GM18909 (cell line): ENCODE results near the gene SLC25A22.

Source experiments
- ATAC-seq: cut with Tn5 transposase; IDR thresholded peaks from one replicate; pipeline ENCODE4 v1.9.1; 2021; ENCODE audit warnings: mild to moderate bottlenecking; ENCODE audit not compliant: unreplicated experiment, poor library complexity

SLC25A22 gene

DNA sequence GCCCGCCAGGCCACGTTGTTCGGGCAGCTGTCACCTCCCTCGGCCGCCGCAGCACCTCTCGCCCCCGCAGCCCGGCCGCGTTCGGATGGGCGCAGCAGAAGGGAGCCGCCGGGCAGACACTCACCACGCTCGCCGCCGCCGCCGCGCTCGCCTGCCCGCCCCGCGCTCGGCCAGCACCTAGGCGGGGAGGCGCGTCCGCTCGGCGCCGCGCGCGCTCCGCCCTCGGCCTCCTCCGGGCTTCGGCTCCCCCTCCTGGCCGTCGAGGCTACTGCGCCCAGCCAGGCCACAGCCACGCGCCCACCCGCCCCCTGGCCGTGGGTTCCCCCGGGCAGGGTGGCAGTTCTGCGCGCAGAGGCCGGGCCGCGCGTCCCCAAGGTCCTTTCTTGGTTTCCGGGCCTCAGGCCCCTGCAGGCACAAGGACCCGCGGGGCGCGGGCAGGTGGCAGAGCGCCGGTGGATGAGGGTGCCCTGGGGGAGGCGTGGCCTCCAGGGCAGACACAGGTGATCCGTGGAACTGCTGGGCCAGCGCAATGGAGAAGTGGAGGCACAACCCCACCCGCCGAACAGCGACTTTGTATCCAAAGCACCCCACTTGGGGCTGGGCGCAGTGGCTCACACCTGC lies at the start of gene SLC25A22:
SLC25A22 (minus strand) TSS at position 189 of the 621 bp plus-strand sequence. CDS start 3,275 bp downstream, outside the sequence.
- peak; percentile 60 for ATAC-seq

DNA sequence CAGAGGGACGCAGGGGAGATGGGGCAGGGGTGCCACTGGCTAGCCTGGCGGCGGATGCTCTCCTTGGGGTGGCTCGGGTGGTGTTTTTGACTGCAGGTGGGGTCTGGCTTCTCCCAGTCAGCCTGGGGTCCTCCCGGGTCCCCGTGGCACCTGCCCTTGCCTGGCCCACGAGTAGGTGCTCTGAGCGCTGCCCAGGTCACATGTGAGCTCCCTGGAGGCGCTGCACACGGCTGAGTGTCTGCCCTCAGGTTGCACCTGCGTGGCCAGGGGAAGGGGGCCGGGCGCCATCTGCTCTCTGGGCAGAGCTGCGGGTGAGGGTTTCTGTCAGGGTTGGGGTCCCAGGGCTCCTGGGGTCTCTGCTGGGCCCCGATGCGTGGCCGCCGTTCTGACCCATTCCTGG lies 49.8 kb upstream of the SLC25A22 start:
- ATAC-seq, result no peak

DNA sequence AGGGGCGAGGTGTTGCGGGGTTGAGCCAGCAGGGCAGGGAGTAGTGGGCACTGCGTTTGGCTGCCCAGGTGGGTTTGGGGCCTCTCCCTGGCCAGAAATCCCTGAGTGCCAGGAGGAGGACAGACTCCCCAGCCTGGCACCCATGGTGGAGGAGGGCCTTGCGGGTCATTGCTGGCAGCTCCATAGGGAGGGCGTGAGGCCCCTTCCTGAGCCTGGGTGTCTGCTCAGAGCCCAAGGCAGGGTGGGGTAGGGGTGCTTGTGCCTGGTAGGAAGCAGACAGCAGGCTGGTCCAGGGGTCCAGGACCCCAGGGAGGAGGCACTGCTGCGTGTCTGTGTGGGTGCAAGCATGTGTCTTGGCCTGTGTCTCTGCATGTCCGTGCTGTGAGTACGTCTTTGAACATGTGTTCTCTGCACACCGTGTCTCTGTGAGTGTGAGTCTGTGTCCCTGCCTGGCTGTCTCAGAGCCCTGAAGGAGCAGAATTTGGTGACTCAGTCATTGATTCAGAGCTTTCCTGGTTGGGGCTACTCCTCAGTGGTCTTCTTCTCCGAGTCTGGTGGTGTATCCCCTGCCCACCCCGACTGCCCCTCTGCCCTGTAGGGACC lies 48.5 kb upstream of the SLC25A22 start:
- no peak for ATAC-seq

DNA sequence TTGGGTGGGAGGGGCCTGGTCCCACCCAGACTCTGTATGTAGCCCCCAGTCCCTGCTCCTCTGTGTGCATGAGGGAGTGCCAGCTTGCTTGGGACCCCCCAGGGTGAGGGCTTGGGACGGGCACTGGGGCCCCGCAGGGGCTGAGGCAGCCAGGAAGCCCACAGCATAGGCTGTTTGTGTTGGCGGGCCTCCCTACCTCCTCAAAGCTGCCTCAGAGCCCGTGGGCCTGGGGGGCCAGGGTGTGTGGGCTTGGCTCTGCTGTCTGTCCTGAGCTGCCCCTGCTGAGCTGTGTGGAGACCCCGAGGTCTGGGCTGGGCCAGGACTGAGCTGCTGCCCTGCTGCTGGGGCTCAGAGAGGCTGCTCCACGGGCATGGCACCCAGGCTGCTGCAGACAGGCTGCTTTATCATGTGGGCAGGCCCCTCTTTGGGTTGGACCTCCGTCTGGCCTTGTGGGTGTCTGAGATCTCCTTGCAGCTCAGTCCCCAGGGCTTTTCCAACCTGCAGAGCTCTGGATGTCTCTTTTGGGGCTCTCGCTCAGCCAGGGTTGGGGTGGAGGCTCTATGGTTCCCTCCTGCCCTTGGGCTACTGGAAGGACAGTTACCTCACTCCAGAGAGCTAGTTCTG lies 47.9 kb upstream of the SLC25A22 start:
- no peak for ATAC-seq

DNA sequence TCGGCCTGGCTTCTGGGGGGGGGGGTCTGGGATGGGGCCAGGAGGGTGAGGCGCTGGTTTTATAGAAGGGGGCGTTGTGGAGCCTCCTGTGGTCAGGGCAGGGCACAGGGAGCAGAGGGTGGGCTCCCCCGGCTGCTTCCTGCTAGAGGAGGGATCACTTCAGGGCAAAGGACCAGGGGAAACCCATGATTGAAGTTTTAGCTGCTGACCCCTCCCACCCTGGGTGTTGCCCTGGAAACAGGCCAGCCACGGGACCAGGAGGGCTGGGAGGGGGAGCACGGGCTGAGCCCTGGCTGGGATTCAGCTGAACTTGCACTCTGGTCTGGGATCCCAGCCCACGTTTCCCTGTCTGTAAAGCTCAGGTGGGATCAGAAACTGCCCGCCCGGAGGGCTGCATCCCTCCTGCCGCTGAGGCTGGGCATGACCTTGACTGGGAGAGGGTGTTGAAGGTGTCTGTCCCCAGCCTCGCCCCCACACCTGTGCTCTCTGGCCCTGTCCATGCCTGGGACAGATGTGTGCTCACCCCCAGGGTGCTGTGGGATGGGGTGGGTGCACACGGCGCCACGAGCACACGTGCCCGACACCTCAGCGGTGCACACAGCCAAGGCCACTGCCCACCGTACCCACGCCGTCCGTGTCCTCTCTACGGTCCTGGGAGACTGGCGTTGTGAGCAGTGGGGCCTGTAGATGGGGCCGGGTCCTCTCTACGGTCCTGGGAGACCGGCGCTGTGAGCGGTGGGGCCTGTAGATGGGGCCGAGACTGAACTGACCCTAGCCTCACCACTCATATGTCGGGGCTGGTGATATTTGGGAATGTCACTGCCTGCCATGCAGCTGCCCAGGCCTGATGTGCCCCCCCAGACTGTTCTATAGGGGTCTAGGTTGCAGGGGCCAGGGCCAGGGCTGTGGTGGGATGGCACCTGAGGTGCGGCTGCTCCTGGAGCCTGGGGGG lies 46.9 kb upstream of the SLC25A22 start:
- ATAC-seq, result no peak

DNA sequence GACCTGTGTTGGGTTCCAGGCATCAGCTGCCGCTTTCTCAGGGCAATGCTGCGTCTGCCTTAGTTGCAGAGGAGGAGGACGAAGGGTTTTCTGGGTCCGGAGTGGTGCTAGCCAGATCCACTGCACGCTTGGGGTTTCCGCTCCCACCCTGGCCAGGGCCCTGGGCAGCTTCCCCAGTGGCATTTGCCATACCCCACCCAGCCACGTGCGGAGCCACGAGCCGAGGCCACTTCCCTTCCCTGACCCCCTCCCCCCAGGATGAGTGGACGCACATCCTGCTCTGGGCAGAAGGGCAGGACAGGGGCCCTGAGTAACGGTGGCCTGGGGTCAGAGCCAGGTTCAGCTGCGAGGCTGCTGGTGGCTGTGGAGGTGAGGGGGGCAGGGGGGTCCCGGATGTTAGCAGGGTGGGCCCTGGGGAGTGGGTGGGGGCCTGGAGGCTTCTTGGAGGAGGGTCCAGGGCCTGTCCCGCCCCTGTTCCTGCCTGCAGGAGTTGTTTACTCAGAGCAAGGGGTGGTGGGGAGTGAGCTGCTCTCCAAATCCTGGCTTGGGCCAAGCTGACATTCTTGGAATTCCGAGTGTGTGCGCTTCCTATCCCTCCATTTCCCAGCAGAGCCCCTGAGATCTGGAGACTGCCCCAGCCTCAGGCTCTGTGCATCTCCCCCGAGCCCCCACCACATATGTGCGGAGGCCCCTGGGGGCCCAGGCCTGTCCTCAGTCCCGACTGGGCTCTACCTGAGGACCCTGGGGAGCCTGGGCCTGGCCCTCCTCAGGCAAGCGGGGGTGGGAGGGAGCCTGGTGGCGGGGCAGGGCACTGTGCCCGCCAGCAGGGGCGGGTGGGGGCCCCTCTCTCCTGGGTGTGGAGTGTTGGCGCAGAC lies 46.0 kb upstream of the SLC25A22 start:
- no peak for ATAC-seq

DNA sequence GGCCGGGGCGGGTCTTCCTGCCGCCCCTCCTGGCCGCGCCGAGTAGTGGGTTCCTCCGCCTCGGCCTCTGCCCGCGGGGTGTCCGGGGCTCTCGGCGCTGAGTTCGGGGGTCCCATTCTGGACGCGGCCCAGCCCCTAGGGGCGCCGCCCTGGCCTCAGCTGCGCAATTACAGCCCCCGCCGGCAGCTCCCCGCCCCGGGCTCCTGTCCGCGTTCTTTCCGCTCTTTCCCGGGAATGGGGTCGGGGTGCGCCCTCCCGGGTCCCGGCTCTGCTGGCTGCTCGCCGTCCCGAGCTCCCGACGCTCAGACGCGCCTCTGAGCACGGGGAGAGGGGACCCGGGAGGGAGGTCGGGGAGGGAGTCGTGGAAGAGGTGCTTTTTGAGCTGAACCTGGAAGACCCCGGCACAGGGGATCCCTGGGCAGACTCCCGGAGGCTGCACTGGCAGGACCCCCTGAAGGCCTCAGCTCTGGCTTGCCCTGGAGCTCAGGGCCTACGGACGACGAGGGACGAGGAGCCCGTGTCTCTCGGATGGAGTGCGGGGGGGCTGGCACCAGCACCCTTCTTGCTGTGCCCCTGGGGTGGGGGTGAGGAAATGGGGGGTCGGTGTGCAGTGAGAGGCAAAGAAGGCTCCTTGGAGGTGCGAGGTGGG lies 45.1 kb upstream of the SLC25A22 start:
- peak; percentile 12 for ATAC-seq

DNA sequence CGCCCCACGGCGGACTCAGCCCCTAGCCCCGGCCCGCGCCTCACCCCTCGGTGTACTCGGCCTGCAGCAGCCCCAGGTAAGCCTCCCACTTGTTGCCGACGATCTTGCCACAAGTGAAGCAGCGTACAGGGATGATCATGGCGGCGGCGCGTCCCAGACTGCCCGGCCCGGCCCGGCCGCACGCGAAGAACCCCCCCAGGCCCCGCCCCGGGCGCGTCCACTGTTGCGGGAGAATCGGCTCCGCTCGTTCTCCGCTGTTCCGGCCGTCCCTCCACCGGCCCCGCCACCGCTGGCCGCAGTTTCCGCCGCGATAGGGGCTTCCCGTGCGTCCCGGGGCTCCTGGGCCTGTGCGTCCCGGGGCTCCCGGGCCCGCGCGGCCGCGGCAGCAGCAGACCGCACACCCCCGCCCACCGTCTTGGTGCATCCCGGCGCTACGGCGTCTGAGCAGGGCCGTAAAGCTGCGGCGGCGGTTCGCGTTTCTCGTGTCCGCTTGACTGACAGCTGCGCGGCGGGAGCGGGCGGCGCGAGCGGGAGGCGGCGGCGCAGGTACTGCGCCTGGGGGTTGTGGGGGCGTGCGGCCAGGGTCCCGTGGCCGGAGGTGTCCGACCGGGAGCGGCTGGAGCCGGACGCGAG lies 44.4 kb upstream of the SLC25A22 start, which contains the start of the genes POLR2L and TSPAN4:
POLR2L (minus strand) TSS at position 160 of the 633 bp plus-strand sequence; CDS start at position 139, 21 bp downstream.
TSPAN4 (plus strand) TSS at position 483 of the 633 bp plus-strand sequence. CDS start 7,453 bp downstream, outside the sequence.
- peak; percentile 57 for ATAC-seq

DNA sequence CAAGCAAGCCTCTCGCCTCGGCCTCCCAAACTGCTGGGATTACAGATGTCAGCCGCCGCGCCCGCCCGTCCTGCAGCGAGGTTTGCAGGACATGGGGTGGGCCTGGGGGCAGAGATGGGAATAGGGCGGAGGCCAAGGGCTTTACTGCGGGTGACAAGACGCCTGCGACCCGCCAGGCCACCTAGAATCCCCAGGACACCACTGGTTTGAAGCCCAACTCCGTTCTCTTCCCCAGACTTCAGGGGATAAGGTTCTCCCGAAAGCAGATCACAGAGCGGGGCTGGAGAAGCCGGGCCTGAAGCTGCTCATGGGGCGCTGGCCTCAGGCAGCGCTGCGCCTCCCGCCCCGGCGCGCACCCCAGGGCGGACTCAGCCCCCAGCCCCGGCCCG lies 43.9 kb upstream of the SLC25A22 start:
- ATAC-seq, result peak; percentile 6

DNA sequence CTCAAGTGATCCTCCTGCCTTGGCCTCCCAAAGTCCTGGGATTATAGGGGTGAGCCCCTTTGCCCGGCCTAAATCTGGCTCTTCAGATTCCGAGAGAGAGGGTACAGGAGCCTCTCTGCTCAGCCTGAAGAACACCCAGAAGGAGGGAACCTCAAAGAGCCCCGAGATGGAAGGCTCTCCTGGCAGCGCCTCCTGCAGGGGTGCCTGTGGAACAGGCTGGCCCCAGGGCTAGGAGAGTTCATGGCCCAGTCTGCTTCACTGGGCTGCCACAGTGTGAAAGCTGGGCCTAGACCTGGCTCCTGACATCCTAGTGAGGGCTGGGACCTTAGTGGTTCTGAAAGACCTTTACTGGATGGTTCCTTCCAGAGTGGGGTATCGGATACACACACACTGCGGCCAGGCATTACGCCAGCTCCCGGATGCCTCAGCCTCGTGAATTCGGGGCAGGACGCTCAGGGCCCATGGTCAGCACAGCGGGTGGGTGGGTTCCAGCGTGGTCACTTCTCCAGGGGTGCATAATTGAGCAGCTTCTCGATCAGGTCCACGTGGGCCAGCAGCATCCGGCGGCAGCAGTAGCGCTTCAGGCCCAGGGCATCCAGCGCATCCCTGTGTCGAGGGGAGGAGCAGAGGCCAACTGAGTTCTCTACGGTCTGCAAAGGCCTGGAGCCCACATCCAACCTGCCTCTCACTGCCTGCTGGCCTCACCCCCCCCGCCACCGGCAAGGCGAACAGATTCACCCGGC lies 42.0 kb upstream of the SLC25A22 start:
- ATAC-seq, result no peak

DNA sequence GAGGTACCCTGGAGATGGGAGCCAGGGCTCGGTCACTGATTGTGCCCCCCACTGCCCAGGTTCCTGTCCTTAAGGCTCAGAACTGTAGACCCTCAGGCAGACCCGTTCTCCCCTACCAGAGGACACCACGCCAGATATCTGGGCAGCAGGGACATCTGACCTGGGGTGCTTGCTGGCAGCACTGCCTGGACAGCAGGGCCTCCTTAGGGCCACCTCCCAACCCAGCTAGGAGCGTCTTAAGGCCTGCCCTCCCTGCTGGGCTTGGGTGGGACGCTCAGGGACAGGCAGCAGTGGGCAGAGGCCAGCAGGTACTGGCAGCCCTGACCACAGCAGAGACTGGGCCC lies 41.2 kb upstream of the SLC25A22 start:
- ATAC-seq, result no peak

DNA sequence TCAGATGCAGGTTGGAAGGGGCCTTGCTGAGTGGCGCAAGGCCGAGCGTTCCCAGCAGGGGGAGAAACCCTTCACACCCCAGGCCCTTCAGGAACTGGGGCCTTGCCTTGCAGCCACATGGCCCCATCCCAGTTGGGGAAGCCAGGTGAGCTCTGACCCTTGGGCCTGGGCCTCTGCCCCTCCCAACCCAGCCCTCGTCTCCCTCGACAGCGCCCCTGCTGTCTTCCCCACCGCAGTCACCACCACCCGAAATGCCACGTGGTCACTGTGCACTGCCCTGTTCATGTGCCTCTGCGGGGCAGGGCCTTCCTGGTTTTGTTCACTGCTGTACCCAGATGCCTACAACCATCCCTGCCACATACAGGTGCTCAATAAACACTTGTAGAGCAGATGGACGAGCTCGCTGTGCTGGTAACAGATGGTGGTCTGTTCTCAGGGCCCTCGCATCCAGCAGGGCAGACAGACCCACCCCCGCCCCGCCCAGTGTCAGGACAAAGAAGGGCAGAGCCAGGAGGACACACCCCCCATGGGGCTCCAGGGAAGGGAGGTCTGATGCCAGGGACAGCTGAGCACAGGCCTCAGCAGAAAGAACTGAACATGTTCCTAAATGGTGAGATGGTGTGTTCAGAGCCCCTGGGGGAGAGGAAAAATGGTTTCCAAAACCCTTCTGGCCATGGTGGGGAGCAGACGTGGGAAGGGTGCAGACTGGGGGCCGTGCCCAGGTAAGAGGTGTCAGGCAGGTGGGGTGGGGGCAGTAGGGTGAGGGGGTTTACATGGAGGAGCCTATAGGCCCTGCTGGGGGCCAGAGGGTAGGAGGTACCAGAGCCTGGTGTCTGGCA lies 40.6 kb upstream of the SLC25A22 start:
- ATAC-seq, result no peak

DNA sequence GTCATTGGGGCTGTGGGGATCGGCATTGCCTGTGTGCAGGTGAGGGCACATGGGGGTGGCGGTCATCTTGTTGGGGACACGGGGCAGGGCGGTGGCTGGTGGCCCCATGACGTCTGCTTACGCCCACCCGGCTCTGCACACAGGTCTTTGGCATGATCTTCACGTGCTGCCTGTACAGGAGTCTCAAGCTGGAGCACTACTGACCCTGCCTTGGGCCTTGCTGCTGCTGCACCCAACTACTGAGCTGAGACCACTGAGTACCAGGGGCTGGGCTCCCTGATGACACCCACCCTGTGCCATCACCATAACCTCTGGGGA lies 39.9 kb upstream of the SLC25A22 start:
- ATAC-seq, result no peak

DNA sequence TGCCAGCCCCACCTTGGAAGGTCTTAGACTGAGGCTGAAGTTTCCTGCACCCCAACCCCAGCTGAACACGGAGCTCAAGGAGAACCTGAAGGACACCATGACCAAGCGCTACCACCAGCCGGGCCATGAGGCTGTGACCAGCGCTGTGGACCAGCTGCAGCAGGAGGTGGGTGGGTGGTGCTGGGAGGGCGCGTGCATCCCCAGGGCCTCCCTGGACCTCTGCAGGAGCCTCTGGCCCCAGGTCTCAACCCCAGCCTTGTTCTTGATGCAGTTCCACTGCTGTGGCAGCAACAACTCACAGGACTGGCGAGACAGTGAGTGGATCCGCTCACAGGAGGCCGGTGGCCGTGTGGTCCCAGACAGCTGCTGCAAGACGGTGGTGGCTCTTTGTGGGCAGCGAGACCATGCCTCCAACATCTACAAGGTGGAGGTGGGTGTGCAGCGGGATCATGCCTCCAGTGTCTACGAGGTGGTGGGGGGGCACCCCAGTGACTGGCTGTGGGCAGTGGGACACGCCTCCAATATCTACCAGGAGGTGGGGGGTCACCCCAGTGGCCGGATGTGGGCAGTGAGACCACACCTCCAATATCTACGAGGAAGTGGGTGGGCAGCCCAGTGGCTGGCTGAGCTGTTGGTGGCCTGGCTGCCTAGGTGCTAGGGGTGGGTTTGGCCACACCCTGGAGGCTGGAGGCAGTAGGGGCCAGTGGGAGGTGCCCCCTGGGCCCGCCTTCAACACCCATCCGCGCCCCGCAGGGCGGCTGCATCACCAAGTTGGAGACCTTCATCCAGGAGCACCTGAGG lies 39.3 kb upstream of the SLC25A22 start:
- no peak for ATAC-seq

DNA sequence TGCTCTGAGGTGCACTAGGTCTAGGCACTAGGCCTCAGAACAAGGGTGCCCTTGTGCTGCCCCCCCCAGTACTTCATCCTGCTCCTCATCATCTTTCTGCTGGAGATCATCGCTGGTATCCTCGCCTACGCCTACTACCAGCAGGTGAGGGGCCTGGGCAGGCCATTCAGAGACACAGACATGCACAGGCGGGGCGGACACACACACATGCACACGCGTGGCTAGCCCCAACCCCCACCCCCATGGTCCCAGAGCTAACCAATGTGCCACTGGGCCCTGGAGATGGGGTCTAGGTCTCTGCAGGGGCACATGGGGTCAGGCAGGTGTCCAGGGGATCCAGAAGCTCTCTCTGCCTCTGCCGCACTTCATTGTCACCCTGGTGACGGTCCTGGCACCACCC lies 38.6 kb upstream of the SLC25A22 start:
- no peak for ATAC-seq

DNA sequence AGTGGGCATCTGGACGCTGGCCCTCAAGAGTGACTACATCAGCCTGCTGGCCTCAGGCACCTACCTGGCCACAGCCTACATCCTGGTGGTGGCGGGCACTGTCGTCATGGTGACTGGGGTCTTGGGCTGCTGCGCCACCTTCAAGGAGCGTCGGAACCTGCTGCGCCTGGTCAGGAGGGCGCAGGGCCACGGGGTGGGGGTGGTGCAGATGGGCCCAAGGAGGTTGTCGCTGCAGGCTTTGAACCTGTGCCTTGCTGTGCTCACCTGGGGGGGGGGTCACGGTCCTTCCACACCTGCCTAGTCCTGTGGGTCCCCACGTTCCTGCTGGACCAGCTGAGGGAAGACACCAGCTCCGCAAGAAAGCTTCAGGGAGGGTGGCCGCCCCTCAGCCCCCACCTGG lies 38.2 kb upstream of the SLC25A22 start:
- ATAC-seq, result no peak
